ENCODE data around the gene GBE1.

Gene GBE1

DNA sequence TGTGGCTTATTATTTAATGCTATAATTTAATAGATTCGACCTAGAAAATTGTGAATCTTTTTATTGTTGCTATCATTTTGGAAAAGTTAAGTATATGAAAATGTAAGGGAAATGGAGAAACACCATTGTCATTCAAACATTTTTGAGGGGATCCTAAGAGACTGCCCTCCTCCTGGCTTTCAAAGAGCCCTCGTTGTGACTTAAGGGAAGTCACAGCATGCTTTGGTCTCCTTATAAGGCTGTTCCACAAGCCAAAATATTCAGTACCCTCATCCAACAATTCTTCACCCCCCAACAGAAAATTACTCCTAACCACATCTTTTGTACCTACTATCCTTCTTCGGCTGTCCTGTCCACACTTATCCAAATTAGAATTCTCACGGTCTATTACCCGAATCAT, 140.2 kb downstream of the GBE1 start:
- DNase-seq (ENCODE audit: low read depth) = no peak

DNA sequence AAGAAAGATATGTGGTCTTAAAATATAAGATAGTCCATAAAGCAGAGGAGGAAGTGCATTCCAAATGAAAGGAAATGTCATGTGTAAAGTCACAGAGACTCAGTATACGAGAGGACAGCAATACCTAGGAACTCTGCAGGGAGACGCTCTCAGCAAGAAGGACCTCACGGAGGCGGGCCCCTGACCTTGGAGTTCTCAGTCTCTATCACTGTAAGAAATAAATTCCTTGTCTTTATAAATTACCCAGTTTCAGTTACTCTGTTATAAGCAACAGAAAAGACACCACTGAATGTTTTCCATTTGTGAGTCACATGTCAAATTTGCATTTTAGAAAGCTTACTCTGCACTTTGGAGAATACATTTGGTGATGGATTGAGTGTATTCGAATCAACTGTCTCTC, 140.6 kb downstream of the GBE1 start:
- no peak for DNase-seq (ENCODE audit: low read depth)

DNA sequence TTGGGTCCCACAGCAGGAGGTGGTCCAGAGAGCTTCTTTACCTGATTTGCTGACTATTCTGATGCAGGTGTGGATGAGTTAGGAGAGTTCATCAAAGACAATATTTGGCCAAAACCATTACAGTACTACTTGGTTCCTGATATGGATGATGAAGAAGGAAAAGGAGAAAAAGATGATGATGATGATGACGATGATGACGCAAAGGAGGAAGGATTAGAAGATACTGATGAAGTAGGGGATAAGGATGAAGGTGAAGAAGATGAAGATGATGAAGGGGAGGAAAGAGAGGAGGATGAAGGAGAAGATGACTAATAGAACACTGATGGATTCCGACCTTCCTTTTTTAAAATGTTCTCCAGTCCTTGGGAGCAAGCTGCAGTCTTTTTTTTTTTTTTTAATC, 148.7 kb downstream of the GBE1 start:
- DNase-seq (ENCODE audit: low read depth) = no peak

DNA sequence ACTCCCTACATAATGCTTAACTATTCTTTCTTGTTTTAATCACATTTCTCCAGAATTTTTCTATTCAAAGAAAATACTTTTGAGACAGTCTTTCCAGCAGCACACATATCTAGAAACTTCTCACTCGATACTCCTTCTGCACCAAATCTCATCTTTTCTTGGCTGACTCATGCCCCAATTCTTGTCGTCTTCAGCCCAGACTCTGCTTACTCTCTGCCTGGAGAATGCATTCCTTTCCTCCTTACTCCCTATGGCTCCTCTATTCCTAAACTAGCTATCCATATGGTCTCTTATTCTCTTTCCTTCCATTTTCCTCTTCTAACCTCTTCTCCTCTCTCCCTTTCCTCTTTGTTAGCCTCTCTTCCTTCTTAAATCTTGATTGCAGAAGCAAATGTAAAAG, 158.7 kb downstream of the GBE1 start:
- no peak for DNase-seq (ENCODE audit: low read depth)

DNA sequence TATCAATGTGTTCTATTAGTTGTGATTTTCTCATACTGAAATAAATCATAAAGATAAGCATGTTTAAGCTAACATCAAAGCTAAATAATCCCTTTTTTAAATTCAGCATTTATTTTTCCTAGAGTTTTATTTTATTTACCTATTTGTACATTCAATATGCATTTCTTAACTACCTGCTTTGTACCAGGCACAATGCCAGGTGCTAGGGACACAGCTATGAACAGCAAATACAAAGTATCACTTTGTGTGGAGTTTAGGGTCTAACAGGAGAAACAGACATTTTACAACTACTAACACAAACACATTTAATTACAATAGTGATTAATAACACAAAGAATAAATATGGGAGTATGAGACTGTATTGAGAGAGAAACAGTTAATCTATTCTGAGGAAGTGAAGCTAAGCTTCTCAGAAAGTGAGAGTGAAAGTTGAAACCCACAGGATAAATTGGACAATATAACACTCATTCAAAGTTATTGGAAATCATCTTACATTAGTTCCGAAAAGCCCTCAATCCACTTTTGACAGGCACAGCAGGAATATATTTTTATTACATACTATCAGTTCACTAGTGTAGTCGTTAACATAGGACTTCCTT, 159.6 kb downstream of the GBE1 start:
- DNase-seq (ENCODE audit: low read depth) = no peak

DNA sequence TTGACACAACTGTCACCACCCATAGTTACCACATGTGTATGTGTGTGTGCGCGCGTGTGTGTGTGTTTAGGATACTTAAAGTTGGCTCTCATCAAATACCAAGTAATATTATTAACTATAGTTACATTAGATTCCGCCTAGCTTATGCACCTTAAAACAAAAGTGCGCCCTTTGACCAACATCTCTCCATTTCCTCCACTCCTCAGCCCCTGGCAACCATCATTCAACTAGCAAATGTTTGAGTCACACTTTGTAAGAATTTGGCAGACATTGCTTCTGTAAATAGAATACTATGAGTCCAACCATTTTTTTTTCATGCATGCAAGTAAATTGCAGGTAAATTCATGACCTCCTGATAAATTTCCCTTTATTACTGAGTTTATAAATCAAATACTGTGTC, 169.3 kb downstream of the GBE1 start:
- DNase-seq (ENCODE audit: low read depth) = no peak

DNA sequence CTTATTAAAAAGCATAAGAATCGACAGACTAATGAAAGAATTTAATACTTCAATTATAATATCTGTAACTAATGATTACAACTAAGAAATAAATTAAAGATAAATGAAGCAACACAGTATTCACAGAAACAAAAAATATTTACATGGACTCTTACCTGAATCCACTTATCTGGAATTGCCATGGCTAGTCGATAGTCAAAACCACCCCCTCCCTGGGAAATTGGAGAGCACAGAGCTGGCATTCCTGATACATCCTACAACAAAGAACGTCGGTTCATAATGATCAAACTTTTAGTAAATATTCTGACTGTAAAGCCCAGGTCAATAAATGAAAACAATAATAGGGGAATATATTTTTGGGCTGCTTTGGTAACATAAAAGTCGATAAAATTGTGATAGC, 175.5 kb downstream of the GBE1 start:
- no peak for DNase-seq (ENCODE audit: low read depth)

DNA sequence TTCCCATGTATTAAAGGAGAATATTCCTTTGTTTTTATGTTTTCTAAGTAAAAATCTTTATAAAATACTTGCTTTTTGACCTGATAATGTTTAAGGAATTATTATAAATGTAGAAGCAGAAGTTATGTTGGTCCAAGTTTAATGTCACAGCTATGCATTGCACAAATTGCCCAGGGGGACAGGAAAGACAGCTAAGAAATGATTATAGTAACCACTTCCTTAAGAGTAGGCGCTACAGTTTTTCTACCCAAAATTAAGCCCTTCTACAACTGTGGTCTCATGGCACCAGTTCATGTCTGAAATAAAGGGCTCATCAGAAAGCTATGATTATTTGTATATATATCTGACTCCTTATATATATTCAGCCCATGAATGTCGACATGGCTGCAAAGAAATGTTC, 176.4 kb downstream of the GBE1 start:
- no peak for DNase-seq (ENCODE audit: low read depth)

DNA sequence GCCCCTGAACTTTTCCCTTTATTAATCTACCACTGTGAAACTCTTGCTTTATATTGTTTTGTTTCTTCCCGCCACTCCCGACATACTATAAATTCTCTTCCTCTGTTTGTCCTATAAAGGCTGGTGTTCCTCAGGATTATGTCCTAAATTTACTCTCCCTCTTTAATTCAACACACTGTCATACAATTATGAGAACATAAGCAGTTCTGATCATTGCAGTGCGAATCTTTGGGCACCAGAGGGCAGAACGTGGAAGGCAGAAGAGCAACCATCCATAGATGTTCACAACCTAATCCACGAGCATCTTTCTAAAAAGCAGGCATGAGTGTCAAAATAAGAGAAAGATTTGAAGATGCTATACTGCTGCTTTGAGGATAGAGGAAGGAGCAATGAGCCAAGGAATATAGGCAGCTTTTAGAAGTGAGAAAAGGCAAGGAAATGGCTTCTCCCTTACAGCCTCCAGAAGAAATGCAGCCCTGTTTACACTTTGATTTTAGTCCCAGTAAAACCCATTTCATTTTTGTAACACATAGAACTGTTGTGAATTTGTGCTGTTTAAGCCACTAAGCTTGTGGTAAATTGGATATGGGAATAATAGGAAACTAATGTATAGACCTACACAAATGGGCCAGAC, 179.4 kb downstream of the GBE1 start:
- peak; percentile 2 for DNase-seq (ENCODE audit: low read depth)

DNA sequence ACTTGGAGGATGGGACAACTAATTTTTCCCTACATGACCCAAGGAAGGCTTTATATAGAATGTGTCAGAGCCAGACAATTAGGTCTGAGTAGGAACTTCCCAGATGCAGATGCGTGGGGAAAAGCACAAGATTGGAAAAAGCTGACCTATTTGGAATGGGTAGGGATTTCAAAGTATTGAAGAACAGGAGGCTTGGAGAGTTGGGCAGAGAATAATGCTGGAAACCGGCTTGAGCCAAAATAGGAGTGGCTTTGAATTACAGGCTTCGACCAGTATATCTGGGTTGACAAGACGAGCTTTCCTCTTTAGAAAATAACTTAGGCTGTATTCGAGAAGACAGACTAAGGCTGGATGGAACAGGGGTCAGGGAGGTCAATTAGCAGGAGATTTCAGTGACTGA, 181.1 kb downstream of the GBE1 start:
- no peak for DNase-seq (ENCODE audit: low read depth)

DNA sequence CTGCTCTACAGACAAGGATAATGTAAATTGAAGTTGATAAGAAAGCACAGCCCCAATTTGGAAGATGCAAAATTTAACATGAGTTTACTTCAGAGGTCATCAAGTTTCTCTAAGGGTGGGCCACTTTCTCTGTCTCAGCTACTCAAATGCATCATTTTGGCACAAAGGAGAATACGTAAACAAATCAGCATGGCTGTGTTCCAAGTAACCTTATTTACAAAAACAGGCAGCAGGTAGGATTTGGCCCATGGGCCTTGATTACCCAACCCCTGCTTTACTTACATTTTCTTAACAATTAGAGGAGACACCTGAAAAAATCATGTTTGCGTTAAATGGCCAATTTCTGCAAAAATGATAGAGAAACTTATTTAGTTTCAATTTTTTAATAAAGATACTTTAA, 181.7 kb downstream of the GBE1 start:
- DNase-seq (ENCODE audit: low read depth) = no peak

DNA sequence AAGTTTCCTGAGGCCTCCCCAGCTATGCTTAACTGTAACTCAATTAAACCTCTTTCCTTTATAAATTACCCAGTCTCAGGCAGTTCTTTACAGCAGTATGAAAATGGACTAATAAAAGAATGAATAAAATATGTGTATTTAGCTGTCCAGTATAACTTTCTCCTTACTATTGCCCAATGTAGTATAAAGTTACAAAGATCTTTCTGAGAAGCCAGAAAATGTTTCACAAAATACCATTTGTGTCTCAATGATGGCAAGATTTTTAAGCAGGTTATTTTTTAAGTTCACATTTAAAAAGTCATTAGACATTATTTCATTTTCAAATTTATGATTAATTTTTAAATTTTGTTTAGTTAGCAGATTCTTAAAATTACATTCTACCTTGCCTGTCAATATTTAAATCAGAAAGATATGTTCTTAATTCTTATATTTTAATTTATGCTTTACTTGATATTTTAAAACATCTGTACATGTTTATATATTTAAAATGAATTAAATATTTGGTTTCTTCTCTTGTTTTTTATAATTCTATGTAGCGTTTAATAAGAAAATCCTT, 189.2 kb downstream of the GBE1 start:
- DNase-seq (ENCODE audit: low read depth) = no peak

DNA sequence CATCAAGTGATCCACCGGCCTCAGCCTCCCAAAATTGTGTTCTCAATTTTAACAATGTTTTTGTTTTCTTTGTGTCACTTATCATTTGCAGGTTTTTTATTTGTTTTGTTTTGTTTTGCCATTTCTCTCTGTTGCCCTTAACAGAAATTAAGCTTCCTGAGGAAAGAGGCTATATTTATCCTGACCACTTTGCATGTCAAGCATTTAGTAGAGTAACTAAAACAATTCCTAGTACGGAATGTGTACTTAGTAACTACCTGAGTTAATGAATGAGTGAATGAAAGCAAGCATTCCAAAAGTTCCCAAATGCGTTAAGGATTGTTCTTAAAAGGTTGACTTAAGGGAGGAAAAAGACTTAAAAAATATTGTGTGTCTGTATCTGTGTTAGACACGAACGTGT, 193.1 kb downstream of the GBE1 start:
- no peak for DNase-seq (ENCODE audit: low read depth)

DNA sequence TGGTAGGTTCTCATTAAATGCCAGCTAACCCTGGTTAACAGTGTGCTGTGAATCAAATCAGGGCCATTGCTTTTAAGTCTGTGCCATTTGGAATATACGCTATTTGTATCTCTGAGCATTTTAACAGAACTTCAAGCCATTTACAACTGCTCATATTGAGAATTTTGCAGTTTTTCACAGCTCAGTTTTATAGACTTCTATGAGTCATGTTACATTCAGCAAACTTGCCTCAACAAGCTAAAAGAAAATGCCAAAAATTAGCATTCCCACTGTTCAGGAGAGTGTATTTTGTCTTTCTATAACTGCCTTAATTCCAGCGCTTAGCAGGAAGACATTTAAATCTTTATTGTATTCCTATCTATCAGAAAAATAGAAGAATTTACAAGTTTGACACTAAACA, 196.4 kb downstream of the GBE1 start:
- DNase-seq (ENCODE audit: low read depth) = no peak

DNA sequence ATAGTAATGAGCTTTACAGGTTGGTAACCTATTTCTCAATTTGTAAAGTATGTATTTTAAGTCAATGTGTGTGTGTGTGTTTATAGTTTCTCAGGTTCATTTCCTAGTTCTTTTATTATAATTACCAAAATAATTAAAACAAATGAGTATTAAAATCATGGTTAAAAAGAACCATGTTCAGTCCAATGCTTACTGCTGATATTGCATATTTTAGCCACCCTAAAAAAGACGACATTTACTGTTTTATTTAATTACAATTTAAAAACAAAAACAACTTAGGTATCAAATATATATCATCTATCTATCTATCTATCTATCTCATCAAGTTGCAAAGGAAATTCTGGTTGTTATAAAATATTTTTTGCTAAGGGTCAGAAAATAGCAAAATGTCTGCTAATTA, 203.3 kb downstream of the GBE1 start:
- DNase-seq (ENCODE audit: low read depth) = no peak

DNA sequence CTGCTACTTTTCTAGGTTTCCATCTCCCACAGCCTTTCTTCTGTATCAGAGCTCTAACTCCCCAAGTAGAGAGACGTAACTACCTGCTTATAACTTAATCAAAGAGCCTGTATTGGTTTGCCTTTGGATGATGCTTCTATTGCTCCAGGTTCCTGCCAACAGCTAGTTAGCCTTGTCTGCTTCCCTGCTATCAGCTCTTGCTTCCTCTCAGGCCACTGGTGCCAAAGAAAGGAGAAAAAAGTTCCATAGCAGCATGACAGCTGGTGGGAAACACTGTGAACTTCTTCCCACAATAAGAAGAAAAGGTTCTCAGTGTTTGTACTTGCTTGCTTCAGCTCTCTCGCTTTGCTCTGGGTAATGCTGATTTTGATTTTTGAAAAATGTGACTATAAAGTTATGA, 206.6 kb downstream of the GBE1 start:
- no peak for DNase-seq (ENCODE audit: low read depth)

DNA sequence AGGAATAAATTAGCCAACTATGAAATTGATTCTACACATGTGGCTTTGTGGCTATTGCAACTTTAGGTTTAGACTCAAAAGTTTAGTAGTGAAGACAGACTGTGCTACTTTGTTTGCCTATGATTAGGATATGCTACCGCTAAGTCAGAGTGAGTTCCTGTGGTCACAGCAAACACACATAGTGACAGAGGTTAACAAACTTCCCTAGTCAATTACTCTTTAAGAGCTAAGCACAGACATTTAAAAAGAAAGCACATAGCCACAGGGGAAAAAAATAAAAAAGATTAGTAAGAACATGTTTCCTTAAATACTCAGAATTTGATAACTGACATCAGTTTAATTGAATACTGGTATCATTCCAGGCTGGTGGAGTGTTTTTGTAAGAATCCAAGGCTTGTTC, 207.1 kb downstream of the GBE1 start:
- DNase-seq (ENCODE audit: low read depth) = no peak

DNA sequence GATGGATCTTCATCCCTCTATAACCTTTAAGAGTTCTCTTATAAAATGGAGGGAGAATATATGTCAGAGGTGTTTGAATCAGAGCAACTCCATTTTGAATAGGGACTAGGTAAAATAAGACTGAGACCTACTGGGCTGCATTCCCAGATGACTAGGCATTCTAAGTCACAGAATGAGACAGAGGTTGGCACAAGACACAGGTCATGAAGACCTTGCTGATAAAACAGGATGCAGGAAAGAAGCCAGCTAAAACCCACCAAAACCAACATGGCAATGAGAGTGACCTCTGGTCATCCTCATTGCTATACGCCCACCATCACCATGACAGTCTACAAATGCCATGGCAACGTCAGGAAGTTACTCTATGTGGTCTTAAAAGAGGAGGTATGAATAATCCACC, 211.0 kb downstream of the GBE1 start:
- DNase-seq (ENCODE audit: low read depth) = no peak

DNA sequence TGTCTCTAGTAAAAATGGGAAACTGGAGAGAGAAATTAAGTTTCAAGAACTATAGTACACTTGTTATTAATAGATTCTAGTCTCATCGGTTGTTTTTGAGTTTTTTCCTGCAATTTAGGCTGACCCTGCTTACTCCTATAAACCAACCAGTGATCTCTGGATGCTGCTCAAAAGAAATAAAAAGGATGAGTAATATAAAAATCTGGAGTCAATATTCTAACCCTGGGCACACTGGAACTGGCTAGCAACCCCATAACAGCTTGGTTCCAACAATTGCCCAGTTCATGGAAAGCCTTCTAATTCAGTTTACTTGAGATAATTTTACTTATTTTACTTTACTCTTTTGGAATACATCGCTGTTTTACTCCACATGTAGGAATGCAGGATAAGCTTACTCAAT, 211.6 kb downstream of the GBE1 start:
- DNase-seq (ENCODE audit: low read depth) = no peak

DNA sequence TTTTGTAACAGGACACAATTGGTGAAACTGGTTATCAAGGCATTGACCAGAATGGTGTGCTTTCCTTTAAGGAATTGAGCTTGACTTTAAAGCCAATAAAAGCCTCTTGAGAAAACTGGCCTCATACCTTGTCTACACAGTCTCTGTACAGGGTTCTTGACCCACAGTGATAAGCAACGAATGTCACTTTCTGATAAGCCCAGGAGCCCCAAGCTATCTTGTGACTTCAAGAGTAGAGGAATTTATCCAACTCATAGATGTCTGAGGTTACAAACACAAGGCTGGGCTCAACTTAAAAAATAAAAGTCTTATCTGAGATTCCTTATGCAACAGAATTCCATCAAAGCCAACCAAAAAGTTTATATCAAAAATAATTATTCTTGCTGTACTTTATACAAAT, 212.1 kb downstream of the GBE1 start:
- DNase-seq (ENCODE audit: low read depth) = no peak

DNA sequence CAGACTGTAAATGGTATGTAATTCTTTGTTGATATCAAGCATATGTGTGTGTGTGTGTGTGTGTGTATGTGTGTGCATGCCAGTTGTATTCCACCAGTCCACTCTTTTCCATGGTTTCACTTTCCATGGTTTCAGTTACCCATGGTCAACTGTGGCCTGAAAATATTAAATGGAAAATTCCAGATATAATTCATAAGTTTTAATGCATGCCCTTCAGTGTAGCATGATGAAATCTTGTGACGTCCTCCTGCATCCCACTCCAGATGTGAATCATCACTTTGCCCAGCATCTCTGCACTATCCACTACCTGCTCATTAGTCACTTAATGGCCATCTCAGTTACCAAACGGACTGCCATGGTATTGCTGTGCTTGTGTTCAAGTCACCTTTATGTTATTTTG, 215.9 kb downstream of the GBE1 start:
- no peak for DNase-seq (ENCODE audit: low read depth)

DNA sequence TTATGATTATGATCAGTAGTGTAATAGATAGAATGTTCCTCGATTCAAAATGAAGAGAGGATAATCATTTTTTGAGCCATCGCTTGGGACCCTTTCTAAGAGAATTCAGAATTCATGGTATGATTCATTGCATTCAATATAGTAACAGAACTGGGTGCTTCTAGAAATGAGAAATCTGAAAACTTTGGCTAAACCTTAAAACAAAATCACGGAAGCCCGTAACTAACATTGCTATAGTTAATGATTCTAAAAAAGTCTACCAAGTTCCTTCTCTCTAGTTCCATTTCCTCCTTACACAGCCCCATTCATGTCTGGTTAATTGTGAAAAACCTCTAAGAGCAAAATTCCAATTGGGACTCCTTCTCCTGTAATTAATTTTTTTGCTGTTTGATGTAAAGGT, 217.1 kb downstream of the GBE1 start:
- no peak for DNase-seq (ENCODE audit: low read depth)

DNA sequence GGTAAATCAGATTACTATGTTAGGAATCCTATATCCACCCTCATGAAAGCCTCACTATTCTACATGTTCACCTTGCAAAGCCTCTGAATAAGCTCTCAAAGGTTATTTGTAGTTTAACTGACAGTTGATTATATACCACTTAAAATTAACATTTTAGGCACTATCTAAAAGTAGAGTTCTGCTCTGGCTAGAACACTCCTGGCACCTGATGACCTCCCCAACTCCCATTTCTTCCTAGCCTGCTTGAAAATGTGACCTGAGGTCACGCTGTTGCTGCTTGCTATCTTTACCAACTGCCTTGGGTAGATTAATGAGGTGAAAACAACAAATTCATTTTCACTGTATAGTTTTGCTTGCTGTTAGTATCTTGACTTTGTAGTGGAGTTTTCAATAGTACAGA, 220.7 kb downstream of the GBE1 start:
- DNase-seq (ENCODE audit: low read depth) = no peak

DNA sequence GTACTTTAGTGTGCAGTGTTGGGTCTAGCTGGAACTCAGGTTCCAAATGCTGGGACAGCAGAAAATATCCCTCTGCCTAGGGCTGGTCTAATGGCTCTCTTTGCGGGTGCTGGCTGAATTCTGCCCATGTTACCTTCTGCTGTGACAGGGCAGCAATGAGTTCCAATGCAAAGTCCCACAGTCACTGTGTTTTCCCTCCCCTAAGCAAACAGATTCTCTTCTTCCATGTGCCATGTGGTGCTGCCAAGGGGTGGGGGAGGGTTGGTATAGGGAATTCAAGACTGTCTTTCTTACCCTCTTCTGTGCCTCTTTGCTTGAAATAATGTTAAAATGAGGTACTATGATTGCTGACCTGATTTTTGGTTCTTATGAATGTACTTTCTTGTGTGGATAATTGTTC, 229.6 kb downstream of the GBE1 start:
- DNase-seq (ENCODE audit: low read depth) = no peak

Measured in activated T-cell treated with anti-CD3 and anti-CD28 coated beads for 48 hours (primary cell).